NOMO-1 treated with DMSO at 0.1 percent for 48 hours (cell line): ENCODE data around the gene TMEM82.

ENCODE experiments used
- DNase-seq: peaks from one replicate; lab custom pipeline; 2025; ENCODE audit not compliant: unreplicated experiment; lab: John Stamatoyannopoulos, UW

TMEM82 gene

GRCh38 chr1:15755646-15756040 lies 13.3 kb downstream of the TMEM82 start:
- no peak for DNase-seq

GRCh38 chr1:15756143-15757015 lies 14.1 kb downstream of the TMEM82 start:
- DNase-seq = no peak

- no peak for DNase-seq
Measured at GRCh38 chr1:15757016-15757543, 14.8 kb downstream of the TMEM82 start.

GRCh38 chr1:15757575-15758342 lies 15.5 kb downstream of the TMEM82 start:
- no peak for DNase-seq

GRCh38 chr1:15758343-15758931 lies 16.1 kb downstream of the TMEM82 start, which contains the start of gene FBLIM1:
Gene FBLIM1 (plus strand): TSS chr1:15758795. CDS start chr1:15764984, 6,189 bp downstream.
- no peak for DNase-seq

- no peak for DNase-seq
Measured at GRCh38 chr1:15758953-15759661, 16.8 kb downstream of the TMEM82 start.

GRCh38 chr1:15760520-15761211 lies 18.4 kb downstream of the TMEM82 start:
- no peak for DNase-seq

- no peak for DNase-seq
Measured at GRCh38 chr1:15761366-15762128, 19.2 kb downstream of the TMEM82 start.

GRCh38 chr1:15762546-15762945 lies 20.2 kb downstream of the TMEM82 start:
- no peak for DNase-seq

GRCh38 chr1:15764269-15764764 lies 22.0 kb downstream of the TMEM82 start:
- no peak for DNase-seq

GRCh38 chr1:15764890-15765289 lies 22.6 kb downstream of the TMEM82 start:
- no peak for DNase-seq

- DNase-seq = no peak
Measured at GRCh38 chr1:15765495-15766194, 23.3 kb downstream of the TMEM82 start.

- no peak for DNase-seq
Measured at GRCh38 chr1:15767941-15768340, 25.6 kb downstream of the TMEM82 start.

- DNase-seq = no peak
Measured at GRCh38 chr1:15768388-15768787, 26.1 kb downstream of the TMEM82 start.

GRCh38 chr1:15770313-15770962 lies 28.1 kb downstream of the TMEM82 start:
- no peak for DNase-seq

- no peak for DNase-seq
Measured at GRCh38 chr1:15771836-15772515, 29.7 kb downstream of the TMEM82 start.

GRCh38 chr1:15775706-15776105 lies 33.4 kb downstream of the TMEM82 start:
- no peak for DNase-seq
